Measurements from ENCODE around the gene EGR1.
"Not testable (repeated sequence)": the region's sequence is repeated elsewhere in the genome, so short reads cannot be mapped to it uniquely, and the experiment has no call there.

EGR1 gene

GRCh38 chr5:138507485-138507884, 42.2 kb downstream of the EGR1 start:
- DNase-seq (ENCODE audit: low read depth in 2 of 2), result not testable (repeated sequence)

DNA sequence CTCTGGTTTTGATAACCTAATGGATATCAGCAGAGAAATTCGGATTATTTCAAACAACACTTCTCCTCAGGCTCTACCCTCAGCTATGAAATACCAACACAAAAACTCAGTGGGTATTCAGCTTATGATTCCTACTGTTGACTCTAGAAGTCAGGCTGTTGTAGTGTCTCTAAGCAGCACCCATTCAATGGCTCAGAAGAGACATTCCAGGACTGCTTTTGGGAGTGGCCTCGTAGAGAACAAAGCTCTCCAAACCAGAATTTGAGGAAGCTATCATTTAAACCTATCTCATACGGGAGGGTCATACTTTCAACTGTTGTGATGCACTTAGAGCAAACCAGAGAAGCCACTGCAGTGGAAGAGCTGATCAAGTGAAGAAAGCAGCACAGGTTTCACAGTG, 43.7 kb downstream of the EGR1 start:
- no peak for DNase-seq (ENCODE audit: low read depth in 2 of 2)

- no peak for DNase-seq (ENCODE audit: low read depth in 2 of 2)
These were observed 48.7 kb downstream of the EGR1 start for GRCh38 chr5:138514021-138514420.

DNA sequence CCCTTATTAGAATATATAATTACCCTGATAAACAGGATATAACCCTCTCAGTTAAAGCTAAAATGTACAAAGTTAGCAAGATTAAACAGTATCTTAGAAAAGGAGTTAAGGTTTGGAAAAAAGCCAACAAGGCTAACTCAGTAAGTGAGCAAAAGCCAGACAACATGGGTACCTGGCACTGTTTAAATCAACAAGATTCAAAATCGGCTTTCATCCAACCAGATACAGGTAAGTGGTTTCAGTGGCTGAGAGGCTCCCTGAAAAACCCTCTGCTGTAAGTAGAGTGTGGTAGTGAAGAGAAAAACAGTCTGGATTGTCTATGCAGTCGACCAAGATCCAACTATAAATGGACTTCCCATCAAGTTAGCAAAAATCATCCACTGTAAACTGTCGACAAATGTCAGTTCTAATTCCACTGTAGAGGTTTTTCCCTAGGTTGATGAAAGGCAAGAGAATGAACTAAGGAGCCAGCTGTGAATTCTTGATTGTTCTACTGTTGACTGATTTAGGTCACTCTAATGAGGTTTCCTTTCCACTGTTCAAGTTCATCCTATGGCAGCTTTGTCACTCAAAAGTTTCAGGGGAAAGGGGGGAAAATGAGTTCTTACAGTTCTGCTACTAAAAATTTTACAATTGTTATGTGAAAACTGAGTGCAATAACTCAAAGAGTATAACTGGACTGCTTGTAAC, 50.4 kb downstream of the EGR1 start:
- DNase-seq (ENCODE audit: low read depth in 2 of 2), result no peak

DNA sequence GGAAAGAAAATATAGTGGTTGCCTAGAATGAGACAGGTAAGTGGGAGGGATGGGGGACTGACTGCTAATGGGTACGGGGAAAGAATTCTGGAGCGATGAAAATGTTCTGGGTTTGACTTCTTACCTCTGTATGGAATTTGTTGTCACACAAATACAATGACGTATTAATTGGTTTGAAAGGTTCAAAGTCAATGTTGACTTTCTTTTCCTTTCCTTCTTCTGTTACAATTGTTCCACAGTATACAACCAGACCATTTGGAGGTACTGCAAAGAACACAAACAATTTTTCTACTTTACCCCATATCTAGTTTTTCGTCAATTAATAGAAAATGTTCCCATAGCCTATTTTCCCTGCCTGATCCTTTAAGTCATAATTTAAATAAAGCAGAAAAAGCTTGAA, 52.2 kb downstream of the EGR1 start:
- DNase-seq (ENCODE audit: low read depth in 2 of 2), result no peak

Measured in stimulated activated CD8-positive, alpha-beta memory T cell treated with anti-CD3 and anti-CD28 coated beads, Interleukin-2, amount 100 ng/mL, for 48 hours (primary cell).